Smooth muscle cell (in vitro differentiated cells): ENCODE measurements around the gene ADAMTS19. TPM values are rescaled to one million over a fixed set of nuclear protein-coding genes. Genes with fewer than 3 reads are reported as not detected.
"Not testable (repeated sequence)": the region's sequence is repeated elsewhere in the genome, so short reads cannot be mapped to it uniquely, and the experiment has no call there.

Experiments used
- DNase-seq: peaks from one replicate; lab custom pipeline; 2025; ENCODE audit not compliant: unreplicated experiment; lab: John Stamatoyannopoulos, UW
- H2AFZ ChIP-seq: fragments of 200-600 bp; sonication (generic); 2 replicates; pipeline ENCODE4 v1.6.0; 2016; ENCODE audit warnings: antibody characterized with exemption, low read depth, mild to moderate bottlenecking
- H3F3A ChIP-seq: fragments of 200-600 bp; sonication (generic); 2 replicates; pipeline ENCODE4 v1.6.0; 2017; ENCODE audit warnings: antibody characterized with exemption, low read depth
- H3K27ac ChIP-seq: fragments of 200-600 bp; sonication (generic); 2 replicates; pipeline ENCODE4 v1.5.1; 2016; ENCODE audit warnings: low read depth, mild to moderate bottlenecking
- H3K27me3 ChIP-seq: fragments of 200-600 bp; sonication (generic); 2 replicates; pipeline ENCODE4 v1.6.1; 2016; ENCODE audit warnings: low read depth, mild to moderate bottlenecking
- H3K36me3 ChIP-seq: fragments of 200-600 bp; sonication (generic); 2 replicates; pipeline ENCODE4 v1.5.1; 2016; ENCODE audit warnings: low read depth
- H3K4me1 ChIP-seq: fragments of 200-600 bp; sonication (generic); 2 replicates; pipeline ENCODE4 v1.5.1; 2016; ENCODE audit warnings: low read depth
- H3K4me2 ChIP-seq: fragments of 200-600 bp; sonication (generic); 2 replicates; pipeline ENCODE4 v1.6.0; 2016; ENCODE audit warnings: mild to moderate bottlenecking
- H3K4me3 ChIP-seq: fragments of 200-600 bp; sonication (generic); 2 replicates; pipeline ENCODE4 v1.5.1; 2016; ENCODE audit warnings: mild to moderate bottlenecking
- H3K79me2 ChIP-seq: fragments of 200-600 bp; sonication (generic); 2 replicates; pipeline ENCODE4 v1.6.0; 2016; ENCODE audit warnings: low read depth, mild to moderate bottlenecking
- H3K9ac ChIP-seq: fragments of 200-600 bp; sonication (generic); 2 replicates; pipeline ENCODE4 v1.6.0; 2016; ENCODE audit warnings: low read depth
- H3K9me3 ChIP-seq: fragments of 200-600 bp; sonication (generic); replicated peaks from 2 replicates; pipeline ENCODE4 v1.5.1; 2016; ENCODE audit warnings: low read depth
- H4K20me1 ChIP-seq: fragments of 200-600 bp; sonication (generic); 2 replicates; pipeline ENCODE4 v1.6.0; 2016; ENCODE audit warnings: low read depth
- CTCF ChIP-seq: fragments of 200-600 bp; sonication (generic); IDR thresholded peaks from 2 replicates; pipeline ENCODE4 v1.5.1; 2017; ENCODE audit warnings: borderline replicate concordance, mild to moderate bottlenecking, antibody characterized with exemption; ENCODE audit not compliant: insufficient read depth, poor library complexity, severe bottlenecking
- WGBS: methylation state at CpG from one replicate; pipeline ENCODE4 v1.1.7; 2016; ENCODE audit warnings: low lambda C conversion rate; 5-methylcytosine and 5-hydroxymethylcytosine counted together
- polyA plus RNA-seq: library from polyadenylated mRNA; unstranded; fragments of >200 nt; fragmentation: Nextera tagmentation; extraction: Ambion mirVana; gene quantifications from 2 replicates; pipeline ENCODE4 v1.2.1, GENCODE V29; 2016
- total RNA-seq: library from RNA; depleted of rRNA; stranded (reverse); fragments of >200 nt; gene quantifications from 2 replicates; pipeline ENCODE4 v1.2.3, GENCODE V29; 2014

Gene ADAMTS19
- total and polyA plus RNA-seq, 2 experiments from 2014 or later = 4.5 to 4.9 TPM

DNA sequence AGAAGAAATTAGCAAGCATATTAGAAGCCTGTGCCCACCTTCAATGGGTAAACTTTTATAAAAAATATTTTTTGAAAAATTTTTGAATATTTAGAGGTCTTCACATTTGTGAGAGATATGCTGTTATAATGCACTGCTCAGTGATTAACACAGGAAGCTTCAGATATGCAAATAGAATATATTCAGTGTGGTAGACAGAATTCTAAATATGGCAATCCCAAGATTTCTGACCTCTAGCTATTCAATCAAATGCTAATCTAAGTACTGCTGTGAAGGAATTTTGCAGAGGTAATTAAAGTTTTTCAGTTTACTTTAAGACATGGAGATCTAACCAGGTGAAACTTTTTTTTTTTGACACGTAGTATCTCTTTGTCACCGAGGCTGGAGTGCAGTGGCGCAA lies 103.5 kb downstream of the ADAMTS19 start:
- no peak overlapping the region for H3K4me3 ChIP-seq
- no peaks in the 10 kb centered on the region for H4K20me1 ChIP-seq
- no peaks in the 10 kb centered on the region for H3K79me2 ChIP-seq
- H3K27me3 ChIP-seq = no peaks in the 10 kb centered on the region
- no peak for TF ChIP-seq CTCF
- H3K9me3 ChIP-seq = no peaks in the 10 kb centered on the region
- no peak overlapping the region for H3K4me2 ChIP-seq
- no peak for DNase-seq
- no peak overlapping the region for H3K27ac ChIP-seq
- 96% methylated on average over 3 of the region's 3 CpGs for WGBS
- H2AFZ ChIP-seq = no peak overlapping the region
- no peaks in the 10 kb centered on the region for H3K36me3 ChIP-seq
- no peaks in the 10 kb centered on the region for H3K4me1 ChIP-seq
- no peak overlapping the region for H3K9ac ChIP-seq
- no peaks in the 10 kb centered on the region for H3F3A ChIP-seq

- H3K9me3 ChIP-seq = no peaks in the 10 kb centered on the region
- TF ChIP-seq CTCF = no peak
- H3K4me3 ChIP-seq = no peak overlapping the region
- H3K36me3 ChIP-seq = no peaks in the 10 kb centered on the region
- H3K4me1 ChIP-seq = no peaks in the 10 kb centered on the region
- no peak overlapping the region for H2AFZ ChIP-seq
- H3K27me3 ChIP-seq = no peaks in the 10 kb centered on the region
- 94% methylated on average over 1 of the region's 1 CpG for WGBS
- H3K9ac ChIP-seq = no peak overlapping the region
- H4K20me1 ChIP-seq = no peaks in the 10 kb centered on the region
- no peak overlapping the region for H3K27ac ChIP-seq
- no peaks in the 10 kb centered on the region for H3F3A ChIP-seq
- H3K4me2 ChIP-seq = no peak overlapping the region
- H3K79me2 ChIP-seq = no peaks in the 10 kb centered on the region
- no peak for DNase-seq
Measured at GRCh38 chr5:129569295-129569694, 109.2 kb downstream of the ADAMTS19 start.

GRCh38 chr5:129572060-129572459 lies 112.0 kb downstream of the ADAMTS19 start:
- DNase-seq = no peak
- TF ChIP-seq CTCF = no peak
- Histone ChIP-seq H3K4me1 (no peaks in the 10 kb centered on the region), H3F3A (no peaks in the 10 kb centered on the region), H3K79me2 (no peaks in the 10 kb centered on the region), H3K9me3 (no peaks in the 10 kb centered on the region), H2AFZ (no peak overlapping the region), H3K9ac (no peak overlapping the region), H3K4me3 (no peak overlapping the region), H4K20me1 (no peaks in the 10 kb centered on the region), H3K36me3 (no peaks in the 10 kb centered on the region), H3K27me3 (no peaks in the 10 kb centered on the region), H3K27ac (no peak overlapping the region), H3K4me2 (no peak overlapping the region)
- WGBS = 83% methylated on average over 2 of the region's 2 CpGs

- not testable (repeated sequence) for H3K36me3 ChIP-seq, H3K4me1 ChIP-seq, H3K4me3 ChIP-seq, DNase-seq, H3K9ac ChIP-seq, H3K27ac ChIP-seq, H3K79me2 ChIP-seq, H3K9me3 ChIP-seq, H3K4me2 ChIP-seq, H4K20me1 ChIP-seq, H2AFZ ChIP-seq, H3F3A ChIP-seq, H3K27me3 ChIP-seq
- WGBS = 57% methylated on average over 4 of the region's 4 CpGs
Measured at GRCh38 chr5:129584496-129584895, 124.4 kb downstream of the ADAMTS19 start.
